ENCODE data around the gene DPP9.

Gene DPP9

GRCh38 chr19:4707956-4708650 lies 15.5 kb downstream of the DPP9 start:
- DNase-seq, result no peak

- no peak for DNase-seq
Observed at GRCh38 chr19:4707322-4707721, 16.3 kb downstream of the DPP9 start.

- no peak for DNase-seq
Observed at GRCh38 chr19:4705413-4706131, 18.1 kb downstream of the DPP9 start.

- no peak for DNase-seq
Observed at GRCh38 chr19:4704317-4704673, 19.3 kb downstream of the DPP9 start.

- no peak for DNase-seq
Observed at GRCh38 chr19:4703671-4704316, 19.8 kb downstream of the DPP9 start.

- DNase-seq, result no peak
Observed at GRCh38 chr19:4702764-4703163, 20.9 kb downstream of the DPP9 start.

- no peak for DNase-seq
Observed at GRCh38 chr19:4701557-4701956, 22.1 kb downstream of the DPP9 start.

GRCh38 chr19:4700693-4700970 lies 23.0 kb downstream of the DPP9 start:
- no peak for DNase-seq

GRCh38 chr19:4699826-4700692 lies 23.6 kb downstream of the DPP9 start:
- no peak for DNase-seq

GRCh38 chr19:4697304-4697703 lies 26.3 kb downstream of the DPP9 start:
- DNase-seq, result no peak

- DNase-seq, result no peak
Observed at GRCh38 chr19:4695224-4695731, 28.4 kb downstream of the DPP9 start.

GRCh38 chr19:4694211-4694987 lies 29.2 kb downstream of the DPP9 start:
- DNase-seq, result no peak

GRCh38 chr19:4693471-4694121 lies 30.0 kb downstream of the DPP9 start:
- no peak for DNase-seq

- no peak for DNase-seq
Observed at GRCh38 chr19:4693078-4693350, 30.6 kb downstream of the DPP9 start.

- no peak for DNase-seq
Observed at GRCh38 chr19:4692251-4693077, 31.2 kb downstream of the DPP9 start.

- no peak for DNase-seq
Observed at GRCh38 chr19:4691373-4691772, 32.3 kb downstream of the DPP9 start.

- no peak for DNase-seq
Observed at GRCh38 chr19:4690361-4690760, 33.3 kb downstream of the DPP9 start.

GRCh38 chr19:4689403-4689802 lies 34.2 kb downstream of the DPP9 start:
- DNase-seq, result no peak

GRCh38 chr19:4688587-4688986 lies 35.1 kb downstream of the DPP9 start:
- no peak for DNase-seq

GRCh38 chr19:4687396-4687795 lies 36.2 kb downstream of the DPP9 start:
- no peak for DNase-seq

GRCh38 chr19:4686700-4687099 lies 36.9 kb downstream of the DPP9 start:
- DNase-seq, result no peak
